SIG-M5 treated with dmso at 0.1 percent for 504 hours (cell line): Measurements from ENCODE around the gene IPO5.

ENCODE experiments used
- DNase-seq: peaks from one replicate; lab custom pipeline; 2025; ENCODE audit not compliant: unreplicated experiment; lab: John Stamatoyannopoulos, UW

The IPO5 gene

GRCh38 chr13:98054301-98054700 lies 100.8 kb downstream of the IPO5 start:
- DNase-seq, result no peak

DNA sequence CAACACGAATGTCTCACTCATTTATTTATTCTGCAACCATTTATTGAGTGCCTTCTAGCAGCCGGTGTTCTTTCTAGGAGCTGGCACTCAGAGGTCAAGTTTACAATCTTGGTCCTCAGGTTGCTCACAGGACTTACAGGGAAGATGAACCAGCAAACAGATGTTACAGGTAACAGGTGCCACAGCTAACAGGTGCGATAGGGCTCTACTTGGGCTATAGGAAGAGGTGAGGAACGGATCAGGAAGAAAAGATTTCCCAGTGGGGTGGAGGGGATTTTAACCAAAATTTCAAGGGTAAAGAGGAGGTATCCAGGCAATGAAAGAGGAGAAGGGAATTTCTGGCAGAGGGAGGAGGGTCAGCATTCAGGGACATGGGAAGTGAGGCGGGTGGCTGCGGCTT lies 102.1 kb downstream of the IPO5 start:
- DNase-seq, result no peak

DNA sequence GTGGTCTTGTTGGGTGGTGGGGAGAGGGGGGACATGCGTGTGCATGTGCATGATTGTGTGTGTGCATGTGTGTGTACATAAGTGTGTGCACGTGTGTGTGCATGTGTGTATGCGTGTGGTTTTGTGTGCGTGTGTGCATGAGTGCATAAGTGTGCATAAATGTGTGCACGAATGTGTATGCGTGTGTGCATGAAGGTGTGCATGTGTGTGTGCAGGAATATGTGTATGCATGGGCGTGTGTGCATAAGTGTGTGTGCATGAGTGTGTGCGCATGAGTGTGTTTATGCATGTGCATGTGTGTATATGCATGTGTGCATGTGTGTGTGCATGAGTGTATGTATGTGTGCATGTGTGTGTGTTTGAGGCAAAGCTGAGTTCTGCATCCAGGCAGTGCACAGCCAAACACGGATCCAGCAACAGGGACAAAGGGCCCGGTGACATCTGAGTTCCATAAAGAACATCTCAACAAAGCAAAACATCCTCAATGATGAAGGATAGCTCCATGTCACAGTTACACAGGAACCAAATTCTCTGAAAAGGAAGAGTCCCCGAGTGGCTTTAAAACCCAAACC lies 103.5 kb downstream of the IPO5 start:
- no peak for DNase-seq

GRCh38 chr13:98059276-98059675 lies 105.8 kb downstream of the IPO5 start:
- DNase-seq, result no peak

DNA sequence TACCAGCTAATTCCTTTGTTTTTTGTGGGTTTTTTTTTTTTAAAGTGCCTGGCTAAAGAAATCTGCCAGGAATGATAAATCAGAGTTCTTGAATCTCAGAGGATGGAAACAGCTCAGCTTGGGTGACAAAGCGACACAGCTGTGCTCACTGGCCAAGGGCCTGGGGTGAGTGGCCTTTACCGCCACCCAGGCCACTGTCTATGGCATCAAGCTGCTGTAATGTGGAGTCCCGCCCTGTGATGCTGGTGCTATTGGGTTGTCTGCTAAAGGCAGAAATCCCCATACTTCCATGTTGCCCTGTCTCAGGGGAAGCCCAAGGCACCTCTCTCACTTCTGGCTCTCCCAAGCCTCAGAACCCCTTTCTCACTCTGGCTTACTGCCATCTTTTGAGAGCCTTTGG lies 106.8 kb downstream of the IPO5 start:
- no peak for DNase-seq

DNA sequence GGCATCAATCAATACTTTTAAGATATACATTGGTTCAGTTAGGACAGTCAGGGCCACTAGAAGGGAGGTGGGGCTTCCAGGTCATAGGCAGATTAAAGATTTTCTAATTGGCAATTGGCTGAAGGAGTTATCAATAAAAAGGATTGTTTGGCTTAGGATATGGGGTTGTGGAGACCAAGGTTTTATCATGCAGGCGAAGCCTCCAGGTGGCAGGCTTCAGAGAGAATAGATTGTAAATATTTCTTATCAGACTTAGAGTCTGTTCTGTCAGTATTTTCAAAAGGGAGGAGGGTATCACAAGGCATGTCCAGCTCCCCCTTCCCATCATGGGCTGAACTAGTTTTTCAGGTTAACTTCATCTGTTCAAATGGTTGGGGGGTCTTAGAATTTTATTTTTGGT lies 112.0 kb downstream of the IPO5 start:
- no peak for DNase-seq

- no peak for DNase-seq
Measured at GRCh38 chr13:98066636-98067035, 113.2 kb downstream of the IPO5 start.

DNA sequence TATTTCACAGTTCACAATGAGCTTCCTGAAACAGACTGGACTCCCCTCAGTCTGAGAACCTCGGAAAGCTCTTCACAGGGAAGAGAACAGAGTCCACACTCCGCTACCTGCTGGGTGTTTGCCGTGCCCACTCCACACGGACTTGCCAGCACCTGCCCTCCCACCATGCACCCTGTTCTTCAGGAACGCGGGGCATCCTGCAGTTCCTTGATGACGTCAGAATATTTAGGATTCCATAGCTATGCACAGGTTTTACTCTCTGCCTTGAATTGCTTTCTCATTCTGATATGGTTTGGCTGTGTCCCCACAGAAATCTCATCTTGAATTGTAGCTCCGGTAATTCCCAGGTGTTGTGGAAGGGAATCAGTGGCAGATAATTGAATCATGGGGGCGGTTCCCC lies 115.0 kb downstream of the IPO5 start:
- DNase-seq, result no peak

GRCh38 chr13:98069985-98070384 lies 116.5 kb downstream of the IPO5 start:
- no peak for DNase-seq

- no peak for DNase-seq
Measured at GRCh38 chr13:98071316-98071715, 117.8 kb downstream of the IPO5 start.

DNA sequence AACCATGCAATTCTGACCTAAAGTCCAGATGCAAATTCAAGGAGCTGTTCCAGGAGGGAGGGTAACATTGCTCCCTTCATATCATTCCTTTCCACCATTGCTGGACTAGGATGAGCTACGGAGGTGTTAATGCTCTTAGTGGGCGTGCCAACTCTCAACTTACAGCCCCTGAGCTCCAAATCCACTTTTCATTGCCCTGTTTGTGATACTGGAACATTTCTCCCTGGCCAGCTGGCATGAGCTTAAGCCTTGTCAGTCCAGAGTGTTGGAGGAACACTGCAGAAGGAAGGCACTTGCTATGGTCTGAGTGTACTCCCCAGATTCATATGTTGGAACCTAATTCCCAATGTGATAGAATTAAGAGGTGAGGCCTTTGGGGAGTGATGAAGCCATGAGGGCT lies 119.0 kb downstream of the IPO5 start:
- DNase-seq, result no peak
